NCI-H146 treated with DMSO at 0.1 percent for 48 hours (cell line): Measurements from ENCODE around the gene SP5.
"Not testable (repeated sequence)": the region's sequence is repeated elsewhere in the genome, so short reads cannot be mapped to it uniquely, and the experiment has no call there.

Experiments
- DNase-seq: peaks from one replicate; lab custom pipeline; 2025; ENCODE audit not compliant: unreplicated experiment; lab: John Stamatoyannopoulos, UW

SP5 gene

GRCh38 chr2:170737821-170738220 lies 22.7 kb downstream of the SP5 start:
- no peak for DNase-seq

GRCh38 chr2:170739048-170739447 lies 23.9 kb downstream of the SP5 start:
- no peak for DNase-seq

DNA sequence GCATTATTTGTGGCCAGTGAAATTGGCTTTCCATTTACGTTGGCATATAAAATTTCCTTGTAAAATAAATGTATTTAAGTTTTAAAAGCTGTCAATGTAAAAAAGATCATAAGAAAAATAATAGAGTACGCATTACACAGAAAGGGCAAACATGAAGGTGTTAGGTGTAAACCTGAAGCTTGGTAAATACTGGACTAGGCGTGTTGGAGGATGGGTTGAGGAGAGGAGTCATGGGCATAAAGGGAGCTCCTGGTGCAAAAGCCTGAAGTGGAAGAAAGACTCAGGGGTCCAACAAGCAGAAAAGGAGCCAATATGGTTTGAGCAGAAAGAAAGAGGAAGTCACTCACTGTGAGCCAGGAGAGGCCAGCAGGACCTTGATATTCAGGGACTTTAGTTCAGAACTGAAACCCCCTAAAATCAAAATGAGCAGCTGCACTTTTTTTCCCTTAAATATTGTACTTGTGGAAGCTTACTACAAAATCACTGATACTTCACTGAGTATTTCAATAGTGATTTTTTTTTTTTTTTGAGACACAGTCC lies 24.4 kb downstream of the SP5 start:
- DNase-seq = no peak

DNA sequence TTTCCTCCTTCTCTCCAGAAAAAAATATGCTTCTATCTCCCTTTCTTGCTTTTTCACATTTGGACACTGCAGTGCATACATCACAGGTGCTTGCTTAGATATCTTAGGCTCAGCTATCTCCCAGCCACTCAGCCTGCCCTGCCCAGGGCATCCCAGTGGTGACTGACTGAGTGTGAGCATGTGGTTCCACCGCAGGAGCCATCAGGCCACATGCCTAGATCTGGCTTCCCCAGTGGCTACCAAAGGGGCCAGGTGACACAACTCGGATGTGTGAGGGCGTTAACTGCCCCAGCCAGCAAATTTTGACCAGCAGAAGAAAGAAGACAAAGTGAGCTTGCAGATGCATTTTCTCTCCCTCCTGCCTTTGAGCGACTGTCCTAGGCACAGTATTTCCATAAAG lies 25.5 kb downstream of the SP5 start:
- DNase-seq = no peak

DNA sequence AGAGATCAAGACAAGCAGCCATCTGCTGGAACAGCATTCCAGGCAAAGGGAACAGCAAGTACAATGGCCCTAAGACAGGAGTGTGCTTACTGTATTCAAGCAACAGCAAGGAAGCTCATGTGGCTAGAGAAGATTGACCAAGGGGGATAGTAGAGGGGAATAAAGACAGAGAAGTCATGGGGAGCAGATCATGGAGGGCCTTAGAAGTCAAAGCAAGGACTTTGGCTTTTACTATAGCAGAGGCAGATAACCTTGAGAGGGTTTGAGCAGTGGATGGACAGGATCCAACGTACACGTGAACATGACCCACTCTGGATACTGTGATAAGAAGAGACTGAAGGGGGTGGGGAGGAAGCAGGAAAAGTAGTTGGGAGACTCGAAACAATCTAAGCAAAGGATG lies 26.9 kb downstream of the SP5 start:
- no peak for DNase-seq

DNA sequence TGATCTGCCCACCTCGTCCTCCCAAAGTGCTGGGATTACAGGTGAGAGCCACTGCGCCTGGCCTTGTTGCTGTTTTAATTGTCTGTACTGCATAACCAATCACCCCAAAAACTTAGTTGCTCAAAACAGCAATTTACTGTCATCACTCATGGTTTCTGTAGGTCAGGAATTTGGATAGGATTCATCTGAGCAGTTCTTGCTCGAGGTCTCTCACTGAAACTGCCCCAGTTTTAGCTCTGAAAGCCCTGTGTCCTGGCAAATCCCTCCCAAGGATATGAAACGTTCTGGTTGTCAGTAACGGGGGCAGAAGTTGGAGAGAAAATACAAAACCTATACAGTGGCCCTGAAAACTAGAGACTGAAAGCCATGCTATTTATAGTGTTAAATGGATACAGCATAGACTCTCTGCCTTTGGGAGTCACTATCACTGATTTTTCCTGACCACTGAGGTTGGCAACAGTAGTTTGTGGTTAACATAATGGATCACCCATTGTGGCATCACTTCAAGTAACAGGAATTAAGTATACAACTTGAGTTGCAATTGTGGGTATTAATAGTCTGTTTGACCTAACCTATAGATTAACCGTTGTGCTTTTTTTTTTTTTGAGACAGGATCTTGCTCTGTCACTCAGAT lies 27.9 kb downstream of the SP5 start:
- DNase-seq = no peak

- no peak for DNase-seq
These were observed 28.5 kb downstream of the SP5 start for GRCh38 chr2:170743530-170744239.

- no peak for DNase-seq
These were observed 29.3 kb downstream of the SP5 start for GRCh38 chr2:170744248-170745002.

GRCh38 chr2:170745305-170745704 lies 30.2 kb downstream of the SP5 start:
- no peak for DNase-seq

GRCh38 chr2:170747921-170748320 lies 32.8 kb downstream of the SP5 start:
- DNase-seq = no peak

- DNase-seq = not testable (repeated sequence)
These were observed 36.4 kb downstream of the SP5 start for GRCh38 chr2:170751555-170751954.

DNA sequence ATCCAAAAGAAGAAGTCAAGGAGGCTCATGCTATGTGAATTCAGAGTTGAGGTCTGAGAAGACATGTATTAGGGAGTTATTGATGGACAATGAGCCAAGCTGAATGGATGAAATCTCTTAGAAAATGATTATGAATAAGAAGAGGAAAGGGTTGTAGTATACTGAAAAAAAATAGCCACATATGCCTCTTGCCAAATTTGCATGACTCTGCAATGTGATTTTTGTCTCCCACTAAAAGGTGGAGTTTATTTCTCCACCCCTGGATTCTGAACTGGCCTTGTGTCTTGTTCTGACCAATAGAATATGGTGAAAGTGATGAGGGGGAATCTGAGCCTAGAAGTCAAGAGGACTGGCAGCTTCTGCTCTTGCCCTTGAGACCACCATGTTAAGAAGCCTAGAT lies 46.4 kb downstream of the SP5 start:
- no peak for DNase-seq

- no peak for DNase-seq
These were observed 47.6 kb downstream of the SP5 start for GRCh38 chr2:170762760-170763159.

GRCh38 chr2:170763232-170763631 lies 48.1 kb downstream of the SP5 start:
- DNase-seq = no peak

GRCh38 chr2:170764880-170765261 lies 49.7 kb downstream of the SP5 start:
- no peak for DNase-seq

DNA sequence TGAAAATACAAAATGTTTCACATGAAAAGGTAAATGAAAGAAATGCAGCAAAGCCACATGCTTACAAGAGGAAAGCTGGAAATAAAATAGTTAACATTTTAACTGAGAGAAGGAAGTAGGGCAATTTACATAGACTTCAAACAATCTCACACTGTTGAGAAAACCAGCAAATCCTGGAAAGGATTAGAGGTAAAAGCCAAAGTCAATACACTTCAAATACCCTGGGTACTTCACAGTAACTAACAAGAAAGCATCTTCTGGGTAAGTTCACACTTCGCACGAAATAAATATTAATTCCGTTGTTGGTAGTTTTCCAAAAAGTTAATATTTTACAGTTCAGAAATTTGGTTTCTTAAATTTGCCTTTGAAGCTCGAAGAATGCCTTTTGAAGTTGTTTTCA lies 51.6 kb downstream of the SP5 start:
- no peak for DNase-seq
